GM19372 (cell line): ENCODE measurements around the gene ACSM6.
A peak's percentile ranks its signal among the peaks of the same experiment; 100 is the strongest.
"Not testable (repeated sequence)": the region's sequence is repeated elsewhere in the genome, so short reads cannot be mapped to it uniquely, and the experiment has no call there.

Source experiments
- ATAC-seq: cut with Tn5 transposase; IDR thresholded peaks from one replicate; pipeline ENCODE4 v1.9.1; 2021; ENCODE audit warnings: mild to moderate bottlenecking, low read depth, moderate library complexity; ENCODE audit not compliant: unreplicated experiment

The ACSM6 gene, protein sequence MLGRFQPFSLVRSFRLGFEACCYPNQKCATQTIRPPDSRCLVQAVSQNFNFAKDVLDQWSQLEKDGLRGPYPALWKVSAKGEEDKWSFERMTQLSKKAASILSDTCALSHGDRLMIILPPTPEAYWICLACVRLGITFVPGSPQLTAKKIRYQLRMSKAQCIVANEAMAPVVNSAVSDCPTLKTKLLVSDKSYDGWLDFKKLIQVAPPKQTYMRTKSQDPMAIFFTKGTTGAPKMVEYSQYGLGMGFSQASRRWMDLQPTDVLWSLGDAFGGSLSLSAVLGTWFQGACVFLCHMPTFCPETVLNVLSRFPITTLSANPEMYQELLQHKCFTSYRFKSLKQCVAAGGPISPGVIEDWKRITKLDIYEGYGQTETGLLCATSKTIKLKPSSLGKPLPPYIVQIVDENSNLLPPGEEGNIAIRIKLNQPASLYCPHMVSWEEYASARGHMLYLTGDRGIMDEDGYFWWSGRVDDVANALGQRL

GRCh38 chr10:95193944-95194343, at the start of gene ACSM6:
ACSM6 (plus strand) TSS chr10:95194238; CDS start chr10:95194486, 248 bp downstream.
- no peak for ATAC-seq

DNA sequence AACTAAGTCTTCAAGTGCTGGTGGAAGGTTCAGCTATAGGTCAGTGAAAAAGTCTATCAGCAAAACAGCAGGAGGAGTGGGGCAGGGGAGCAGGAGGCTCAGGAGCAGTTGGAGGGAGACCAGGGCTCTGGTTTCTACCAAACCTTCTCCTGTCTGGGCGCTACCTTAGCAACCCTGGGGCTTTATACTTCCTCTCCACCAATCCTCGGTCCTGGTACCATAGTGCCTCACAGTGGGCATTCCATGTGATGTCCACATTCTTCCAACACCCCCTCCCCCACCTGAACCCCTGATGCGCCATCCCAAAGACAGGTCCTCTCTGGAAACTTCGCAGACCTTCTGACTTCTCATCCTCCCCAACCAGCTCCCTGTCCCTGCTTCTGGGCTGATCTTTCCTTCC, 25.3 kb upstream of the ACSM6 start:
- ATAC-seq, result no peak

GRCh38 chr10:95169522-95169921, 24.5 kb upstream of the ACSM6 start:
- ATAC-seq, result no peak

DNA sequence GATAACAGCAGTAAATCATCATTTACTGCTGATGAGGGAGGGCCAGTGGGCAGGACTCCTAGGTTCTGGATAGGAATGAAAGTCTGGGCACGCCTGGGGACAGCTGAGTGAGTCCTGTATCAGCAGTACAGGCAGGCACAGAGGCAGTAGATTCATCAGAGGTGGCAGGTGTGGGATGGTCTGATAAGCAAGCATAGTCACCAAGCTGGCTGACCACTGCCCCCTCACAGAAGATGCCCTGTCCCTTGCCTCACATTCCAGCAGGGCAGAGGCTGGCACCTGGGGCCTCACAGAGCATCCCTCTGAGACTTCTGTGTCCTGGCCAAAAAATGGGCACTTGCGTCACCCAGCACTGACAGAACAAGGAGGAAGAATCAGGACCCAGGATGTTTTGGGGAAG, 23.2 kb upstream of the ACSM6 start:
- ATAC-seq, result no peak

GRCh38 chr10:95171336-95171735, 22.7 kb upstream of the ACSM6 start:
- no peak for ATAC-seq

DNA sequence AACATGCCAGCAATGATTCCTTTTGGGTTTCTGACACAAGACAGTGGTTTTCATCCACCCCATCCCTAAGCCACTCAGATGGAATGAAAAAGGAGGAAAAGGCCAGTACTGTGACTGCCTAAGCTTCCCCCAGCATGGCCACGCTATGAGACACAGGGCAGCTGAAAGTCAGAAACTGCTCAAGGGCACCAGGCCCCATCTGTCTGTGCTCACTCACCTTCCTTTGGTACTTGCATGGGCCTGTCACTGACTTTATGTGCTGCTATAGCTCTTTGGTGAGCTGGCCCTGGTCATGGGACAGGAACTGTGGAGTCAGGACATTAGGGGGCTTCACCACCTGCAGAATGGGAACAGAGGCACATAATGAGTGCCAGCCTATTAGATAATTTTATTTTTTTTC, 21.2 kb upstream of the ACSM6 start:
- no peak for ATAC-seq

- no peak for ATAC-seq
Measured at GRCh38 chr10:95176101-95176500, 17.9 kb upstream of the ACSM6 start.

DNA sequence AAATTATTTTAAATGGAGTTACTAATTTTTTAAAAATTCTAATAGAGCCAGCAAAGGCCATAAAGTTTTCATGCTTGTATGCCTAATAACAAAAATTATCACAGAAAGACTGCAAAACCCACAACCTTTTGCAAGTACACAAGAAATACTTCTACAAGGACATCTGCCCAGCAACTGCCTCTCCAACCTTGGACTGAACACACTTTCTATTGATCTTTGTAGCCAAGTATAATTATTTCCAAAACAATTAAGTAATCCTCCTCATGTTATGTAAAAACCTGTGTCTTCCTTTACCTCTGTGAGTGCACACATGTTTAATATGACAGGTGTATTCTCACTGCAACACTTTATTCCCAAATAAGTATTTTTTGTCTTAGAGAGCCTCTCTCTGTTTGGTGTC, 16.6 kb upstream of the ACSM6 start:
- ATAC-seq, result no peak

DNA sequence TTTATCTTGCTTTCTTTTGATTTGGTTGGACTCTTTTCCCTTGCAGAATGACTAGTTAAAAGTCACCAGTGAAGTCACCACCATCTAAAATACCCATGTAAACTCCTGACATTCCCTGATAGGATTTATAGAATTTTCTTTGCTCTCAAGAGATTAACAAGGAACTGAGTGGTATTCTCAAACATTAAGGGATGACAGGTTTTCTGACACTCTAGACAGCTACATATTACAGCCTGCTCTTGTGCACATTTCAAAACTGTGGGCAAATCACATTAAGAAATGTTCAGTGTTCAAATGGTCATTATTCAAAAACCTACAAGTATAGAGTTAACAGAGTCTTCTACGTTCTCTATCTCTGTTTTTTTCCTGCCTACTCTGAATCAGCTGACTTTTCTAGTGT, 15.8 kb upstream of the ACSM6 start:
- ATAC-seq, result no peak

- no peak for ATAC-seq
Measured at GRCh38 chr10:95178797-95179196, 15.2 kb upstream of the ACSM6 start.

- no peak for ATAC-seq
Measured at GRCh38 chr10:95181726-95182125, 12.3 kb upstream of the ACSM6 start.

DNA sequence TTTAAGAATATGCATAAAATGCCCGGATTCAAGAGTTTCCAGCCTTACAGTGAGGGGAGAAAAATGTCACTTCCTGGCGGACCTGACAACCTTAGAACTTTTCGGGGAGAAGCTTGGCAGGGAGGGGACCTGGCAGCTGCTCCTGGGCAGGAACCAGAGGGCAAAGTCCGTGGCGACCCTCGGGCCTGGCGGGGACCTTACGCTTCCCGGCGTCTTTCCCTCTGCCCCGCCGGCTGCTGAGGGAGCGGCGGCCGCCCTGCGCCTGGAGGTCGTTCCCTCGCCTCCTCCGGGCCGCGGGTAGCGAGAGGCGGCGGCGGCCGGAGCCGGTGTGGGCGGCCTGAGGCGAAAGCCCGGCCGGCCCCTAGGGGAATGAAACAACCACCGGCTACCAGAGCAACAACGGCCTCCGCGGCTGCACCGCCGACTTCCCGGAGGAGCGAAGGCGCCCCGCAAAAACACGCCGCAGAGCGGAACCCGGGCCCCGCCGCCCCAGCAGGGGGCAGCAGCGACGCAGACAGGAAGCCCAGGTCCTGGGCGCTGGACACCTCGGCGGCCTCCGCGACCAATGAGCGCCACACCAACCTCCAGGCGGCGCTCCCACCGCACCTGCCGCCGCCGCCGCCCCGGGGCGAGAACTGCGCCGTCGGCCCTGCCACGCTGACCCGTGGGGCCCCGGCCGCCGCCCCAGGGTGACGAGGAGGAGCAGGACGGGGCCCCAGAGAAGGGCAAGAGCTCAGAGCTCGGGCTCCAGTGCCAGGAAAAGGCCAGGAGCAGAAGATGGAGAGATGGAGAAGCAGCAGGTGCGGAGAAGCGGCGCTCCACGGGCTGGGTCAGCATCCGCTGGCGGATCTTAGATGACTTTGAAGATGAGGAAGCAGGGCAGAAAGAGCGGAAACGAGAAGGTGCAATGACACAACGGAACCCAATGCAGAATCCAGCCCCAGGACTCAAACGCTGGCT, 10.5 kb upstream of the ACSM6 start:
- peak; percentile 99 for ATAC-seq

- no peak for ATAC-seq
Measured at GRCh38 chr10:95187617-95188016, 6.4 kb upstream of the ACSM6 start.

- no peak for ATAC-seq
Measured at GRCh38 chr10:95188593-95188992, 5.4 kb upstream of the ACSM6 start.

- ATAC-seq, result no peak
Measured at GRCh38 chr10:95196046-95196445, 2.0 kb downstream of the ACSM6 start.

DNA sequence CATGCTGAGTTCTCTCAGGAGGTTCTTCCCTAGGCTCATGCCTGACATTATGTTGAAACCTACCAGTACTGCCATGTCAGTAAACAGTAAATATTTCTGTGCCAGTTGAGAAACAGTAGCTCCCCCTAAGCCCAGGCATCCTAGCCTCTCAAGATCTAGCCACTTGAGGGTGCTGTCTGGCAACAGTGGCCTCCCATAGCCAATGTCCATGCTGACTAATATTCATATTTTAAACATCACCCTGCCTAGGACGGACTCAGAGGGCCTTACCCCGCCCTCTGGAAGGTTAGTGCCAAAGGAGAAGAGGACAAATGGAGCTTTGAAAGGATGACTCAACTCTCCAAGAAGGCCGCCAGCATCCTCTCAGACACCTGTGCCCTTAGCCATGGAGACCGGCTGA, 7.7 kb downstream of the ACSM6 start:
- no peak for ATAC-seq

DNA sequence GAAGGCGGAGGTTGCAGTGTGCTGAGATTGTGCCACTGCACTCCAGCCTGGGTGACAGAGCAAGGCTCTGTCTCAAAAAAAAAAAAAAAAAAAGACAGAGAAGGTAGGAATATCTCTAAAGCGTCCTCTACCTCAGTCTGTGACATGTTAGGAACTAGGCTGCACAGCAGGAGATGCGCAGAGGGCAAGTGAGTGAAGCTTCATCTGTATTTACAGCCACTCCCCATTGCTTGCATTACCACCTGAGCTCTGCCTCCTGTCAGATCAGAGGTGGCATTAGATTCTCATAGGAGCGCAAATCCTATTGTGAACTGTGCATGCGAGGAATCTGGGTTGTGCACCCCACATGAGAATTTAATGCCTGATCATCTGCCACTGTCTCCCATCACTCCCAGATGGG, 8.8 kb downstream of the ACSM6 start:
- ATAC-seq, result not testable (repeated sequence)

DNA sequence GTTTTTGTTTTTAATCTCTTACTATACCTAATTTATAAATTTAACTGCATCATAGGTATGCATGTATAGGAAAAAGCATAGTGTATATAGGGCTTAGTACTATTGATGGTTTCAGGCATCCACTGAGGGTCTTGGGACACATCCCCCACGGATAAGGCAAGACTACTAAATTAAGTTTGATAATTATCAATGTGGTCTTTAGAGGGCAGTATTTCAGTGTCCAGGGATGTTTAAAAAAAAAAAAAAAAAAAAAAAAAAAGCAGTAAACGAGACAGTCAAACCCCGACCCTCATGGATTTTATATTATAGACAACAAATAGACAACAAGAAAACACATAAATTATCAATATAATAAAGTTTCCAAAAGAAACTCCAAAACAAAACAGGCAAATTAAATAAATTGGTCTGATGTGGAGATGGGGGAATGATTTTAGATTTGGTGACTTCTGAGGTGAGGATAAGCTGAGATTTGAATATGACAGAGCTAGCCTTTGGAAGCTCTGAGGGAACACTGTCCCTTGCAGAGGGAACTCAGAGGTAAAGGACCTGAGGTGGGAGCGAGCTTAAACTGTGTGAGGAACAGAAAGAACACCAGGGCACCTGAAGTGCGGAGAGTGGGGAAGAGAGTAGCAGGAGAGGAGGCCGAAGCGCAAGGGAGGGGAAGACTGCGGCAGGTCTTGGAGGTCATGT, 14.8 kb downstream of the ACSM6 start:
- no peak for ATAC-seq

- no peak for ATAC-seq
Measured at GRCh38 chr10:95209509-95210127, 15.6 kb downstream of the ACSM6 start.

- no peak for ATAC-seq
Measured at GRCh38 chr10:95211606-95212279, 17.7 kb downstream of the ACSM6 start.
